SK-N-SH (cell line): ENCODE results near the gene RASGRF1. TPM values are rescaled to one million over a fixed set of nuclear protein-coding genes. Genes with fewer than 3 reads are reported as not detected.

ENCODE experiments used
- CTCF ChIA-PET: fragments of 300-600, 350-600 bp; formaldehyde crosslinking; extraction: SDS; loops from one replicate; lab custom pipeline; 2021; lab: Yijun Ruan, JAX
- POLR2A ChIA-PET: fragments of 350-600 bp; sonication (Branson Sonifier 250); formaldehyde crosslinking; extraction: SDS; loops from one replicate; lab custom pipeline; 2020; ENCODE audit warnings: antibody characterized with exemption, inconsistent platforms; lab: Yijun Ruan, JAX
- DNase-seq: peaks from one replicate; pipeline ENCODE4 v3.0.0; 2012
- H2AFZ ChIP-seq: fragments of 200-600 bp; sonication (generic); 2 replicates; pipeline ENCODE4 v1.8.1; 2016; ENCODE audit warnings: antibody characterized with exemption, mild to moderate bottlenecking, low read depth
- H3F3A ChIP-seq: fragments of 200-600 bp; sonication (generic); replicated peaks from 2 replicates; pipeline ENCODE3; 2016; ENCODE audit warnings: antibody characterized with exemption, mild to moderate bottlenecking; ENCODE audit not compliant: insufficient read depth
- H3K27ac ChIP-seq, 2 experiments: fragments of 200-500 bp in 1 of 2; fragments of 200-600 bp in 1 of 2; sonication (Bioruptor generic) in 1 of 2; sonication (generic), shearing (Covaris generic) in 1 of 2; 2 replicates each; pipeline versions ENCODE4 v1.5.1 to v1.6.1; 2014 to 2016; ENCODE audit warnings: low read depth in 2 of 2, inconsistent platforms in 1 of 2, low read length in 1 of 2, mild to moderate bottlenecking in 1 of 2, mixed read lengths in 1 of 2
- H3K27me3 ChIP-seq: fragments of 200-600 bp; sonication (generic), shearing (Covaris generic); 2 replicates; pipeline ENCODE4 v1.6.1; 2016; ENCODE audit warnings: mixed run types; ENCODE audit not compliant: insufficient read depth
- H3K36me3 ChIP-seq, 2 experiments: fragments of 200-500 bp in 1 of 2; fragments of 200-600 bp in 1 of 2; sonication (Bioruptor generic) in 1 of 2; sonication (generic) in 1 of 2; replicated peaks in 1 of 2; 2 replicates each; pipeline versions ENCODE3 to v1.5.1; 2014 to 2016; ENCODE audit warnings: low read length in 1 of 2, mild to moderate bottlenecking in 1 of 2; ENCODE audit not compliant: insufficient read depth in 2 of 2, control insufficient read depth in 1 of 2
- H3K4me1 ChIP-seq, 2 experiments: fragments of 200-500 bp in 1 of 2; fragments of 200-600 bp in 1 of 2; sonication (Bioruptor generic) in 1 of 2; sonication (generic), shearing (Covaris generic) in 1 of 2; 2 replicates each; pipeline versions ENCODE4 v1.5.1 to v1.6.1; 2014 to 2016; ENCODE audit warnings: low read depth in 1 of 2, low read length in 1 of 2, mixed run types in 1 of 2; ENCODE audit not compliant: insufficient read depth in 2 of 2, control insufficient read depth in 1 of 2
- H3K4me2 ChIP-seq: fragments of 200-600 bp; sonication (generic), shearing (Covaris generic); 2 replicates; pipeline ENCODE4 v1.6.1; 2017; ENCODE audit warnings: mixed run types
- H3K4me3 ChIP-seq, 2 experiments: fragments of 200-500 bp in 1 of 2; fragments of 200-600 bp in 1 of 2; sonication (Bioruptor generic) in 1 of 2; sonication (generic), shearing (Covaris generic) in 1 of 2; 2 replicates each; pipeline versions ENCODE4 v1.5.1 to v1.8.1; 2014 to 2016; ENCODE audit warnings: low read depth in 2 of 2, inconsistent platforms in 1 of 2, low read length in 1 of 2, mild to moderate bottlenecking in 1 of 2, mixed read lengths in 1 of 2, moderate library complexity in 1 of 2
- H3K79me2 ChIP-seq: fragments of 200-600 bp; sonication (generic); 2 replicates; pipeline ENCODE4 v1.8.1; 2017; ENCODE audit warnings: mild to moderate bottlenecking; ENCODE audit not compliant: insufficient read depth
- H3K9ac ChIP-seq: fragments of 200-600 bp; sonication (generic); 2 replicates; pipeline ENCODE4 v1.6.1; 2017; ENCODE audit warnings: mixed run types
- H3K9me2 ChIP-seq: fragments of 200-600 bp; sonication (generic); 2 replicates; pipeline ENCODE4 v1.6.1; 2017; ENCODE audit warnings: mixed run types
- H3K9me3 ChIP-seq: fragments of 200-600 bp; sonication (generic); 2 replicates; pipeline ENCODE4 v1.6.1; 2017; ENCODE audit warnings: mixed run types, mild to moderate bottlenecking, moderate library complexity
- H4K20me1 ChIP-seq: fragments of 200-600 bp; sonication (generic); 2 replicates; pipeline ENCODE4 v1.6.1; 2017; ENCODE audit warnings: mild to moderate bottlenecking, mixed run types; ENCODE audit not compliant: insufficient read depth
- CHD2 ChIP-seq: fragments of 150-350 bp; IDR thresholded peaks from 2 replicates; pipeline ENCODE4 v1.6.1; 2018; ENCODE audit warnings: low read length; ENCODE audit not compliant: partially characterized antibody
- ELF1 ChIP-seq: IDR thresholded peaks from 2 replicates; pipeline ENCODE4 v1.4.0; 2012
- EZH2phosphoT487 ChIP-seq: fragments of 200-600 bp; sonication (generic); IDR thresholded peaks from 2 replicates; pipeline ENCODE4 v1.6.1; 2017; ENCODE audit warnings: low read depth, mixed run types, mild to moderate bottlenecking, antibody characterized with exemption, moderate library complexity, borderline replicate concordance
- FOXM1 ChIP-seq: IDR thresholded peaks from 2 replicates; pipeline ENCODE4 v1.4.0; 2012; ENCODE audit warnings: low read depth, mild to moderate bottlenecking
- JUND ChIP-seq: IDR thresholded peaks from 2 replicates; pipeline ENCODE4 v1.4.0; 2012
- MEF2A ChIP-seq: IDR thresholded peaks from 2 replicates; pipeline ENCODE4 v1.4.0; 2012; ENCODE audit warnings: low read depth, borderline replicate concordance
- MXI1 ChIP-seq: IDR thresholded peaks from 2 replicates; pipeline ENCODE4 v1.6.1; 2012; ENCODE audit warnings: mild to moderate bottlenecking, low read depth, low read length, improper control_type of control experiment
- NFIC ChIP-seq: IDR thresholded peaks from 2 replicates; pipeline ENCODE4 v1.4.0; 2012; ENCODE audit warnings: borderline replicate concordance
- POLR2AphosphoS5 ChIP-seq: IDR thresholded peaks from 2 replicates; pipeline ENCODE4 v1.6.1; 2012; ENCODE audit warnings: low read depth, low read length
- RCOR1 ChIP-seq: fragments of 150-350 bp; IDR thresholded peaks from 2 replicates; pipeline ENCODE4 v1.6.1; 2017; ENCODE audit warnings: antibody characterized with exemption, low read length
- REST ChIP-seq: IDR thresholded peaks from 2 replicates; pipeline ENCODE4 v1.6.1; 2012; ENCODE audit warnings: mild to moderate bottlenecking, low read depth, low read length, moderate library complexity
- SIN3A ChIP-seq: IDR thresholded peaks from 2 replicates; pipeline ENCODE4 v1.6.1; 2012; ENCODE audit warnings: low read depth, mild to moderate bottlenecking, low read length, moderate library complexity, borderline replicate concordance
- TAF1 ChIP-seq: IDR thresholded peaks from 2 replicates; pipeline ENCODE4 v1.6.1; 2012; ENCODE audit warnings: low read depth, mild to moderate bottlenecking, low read length, moderate library complexity, borderline replicate concordance
- TEAD4 ChIP-seq: IDR thresholded peaks from 2 replicates; pipeline ENCODE4 v1.4.0; 2012; ENCODE audit warnings: mild to moderate bottlenecking, borderline replicate concordance; ENCODE audit not compliant: insufficient read depth
- WGBS: methylation state at CpG from one replicate; pipeline ENCODE4 v1.1.6; 2017; ENCODE audit warnings: low lambda C conversion rate; 5-methylcytosine and 5-hydroxymethylcytosine counted together
- polyA plus RNA-seq, 3 experiments: library from polyadenylated mRNA; depleted of rRNA; stranded (reverse); fragments of >200 nt; gene quantifications; 2 replicates each; pipeline ENCODE4 v1.2.3, GENCODE V29; 2012
- TF ChIP-seq, protein P1 (sequence below): IDR thresholded peaks from 2 replicates; pipeline ENCODE4 v1.4.0; 2012; ENCODE audit warnings: low read depth, borderline replicate concordance
- TF ChIP-seq, protein P2 (sequence below): fragments of 150-350 bp; IDR thresholded peaks from 2 replicates; pipeline ENCODE4 v1.6.1; 2016; ENCODE audit warnings: mild to moderate bottlenecking, low read depth, low read length

The RASGRF1 gene
- polyA plus RNA-seq, 1 of the 3 experiments (the other 2 are of a cell fraction), result 0.10 TPM

GRCh38 chr15:79067072-79067833, 23.3 kb downstream of the RASGRF1 start:
- Histone ChIP-seq H3K27ac (no peak overlapping the region), H2AFZ (no peak overlapping the region), H3K27me3 (no peaks in the 10 kb centered on the region)
- TF ChIP-seq POLR2AphosphoS5 (no peak), FOXM1 (no peak), MXI1 (no peak), SIN3A (no peak), ELF1 (no peak), MEF2A (no peak), TEAD4 (no peak), EZH2phosphoT487 (no peak), NFIC (no peak), RCOR1 (no peak), TAF1 (no peak), JUND (no peak), REST (no peak), CHD2 (no peak)
- TF ChIP-seq, protein P1, sequence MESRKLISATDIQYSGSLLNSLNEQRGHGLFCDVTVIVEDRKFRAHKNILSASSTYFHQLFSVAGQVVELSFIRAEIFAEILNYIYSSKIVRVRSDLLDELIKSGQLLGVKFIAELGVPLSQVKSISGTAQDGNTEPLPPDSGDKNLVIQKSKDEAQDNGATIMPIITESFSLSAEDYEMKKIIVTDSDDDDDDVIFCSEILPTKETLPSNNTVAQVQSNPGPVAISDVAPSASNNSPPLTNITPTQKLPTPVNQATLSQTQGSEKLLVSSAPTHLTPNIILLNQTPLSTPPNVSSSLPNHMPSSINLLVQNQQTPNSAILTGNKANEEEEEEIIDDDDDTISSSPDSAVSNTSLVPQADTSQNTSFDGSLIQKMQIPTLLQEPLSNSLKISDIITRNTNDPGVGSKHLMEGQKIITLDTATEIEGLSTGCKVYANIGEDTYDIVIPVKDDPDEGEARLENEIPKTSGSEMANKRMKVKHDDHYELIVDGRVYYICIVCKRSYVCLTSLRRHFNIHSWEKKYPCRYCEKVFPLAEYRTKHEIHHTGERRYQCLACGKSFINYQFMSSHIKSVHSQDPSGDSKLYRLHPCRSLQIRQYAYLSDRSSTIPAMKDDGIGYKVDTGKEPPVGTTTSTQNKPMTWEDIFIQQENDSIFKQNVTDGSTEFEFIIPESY, result no peak
- TF ChIP-seq, protein P2, sequence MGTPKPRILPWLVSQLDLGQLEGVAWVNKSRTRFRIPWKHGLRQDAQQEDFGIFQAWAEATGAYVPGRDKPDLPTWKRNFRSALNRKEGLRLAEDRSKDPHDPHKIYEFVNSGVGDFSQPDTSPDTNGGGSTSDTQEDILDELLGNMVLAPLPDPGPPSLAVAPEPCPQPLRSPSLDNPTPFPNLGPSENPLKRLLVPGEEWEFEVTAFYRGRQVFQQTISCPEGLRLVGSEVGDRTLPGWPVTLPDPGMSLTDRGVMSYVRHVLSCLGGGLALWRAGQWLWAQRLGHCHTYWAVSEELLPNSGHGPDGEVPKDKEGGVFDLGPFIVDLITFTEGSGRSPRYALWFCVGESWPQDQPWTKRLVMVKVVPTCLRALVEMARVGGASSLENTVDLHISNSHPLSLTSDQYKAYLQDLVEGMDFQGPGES, result no peak
- TF ChIP-seq, all 33 proteins: peak for 0
- no peak overlapping the region for H3K4me3 ChIP-seq
- no peak for DNase-seq
- no peak overlapping the region for H3K4me2 ChIP-seq
- H3F3A ChIP-seq, result no peaks in the 10 kb centered on the region
- WGBS, result 11% methylated on average over 6 of the region's 8 CpGs
- H4K20me1 ChIP-seq, result no peaks in the 10 kb centered on the region
- no peaks in the 10 kb centered on the region for H3K36me3 ChIP-seq
- H3K9me2 ChIP-seq, result no peaks in the 10 kb centered on the region
- no peaks in the 10 kb centered on the region for H3K4me1 ChIP-seq
- H3K9me3 ChIP-seq, result no peaks in the 10 kb centered on the region
- ChIA-PET POLR2A (no interaction called here), CTCF (interaction anchor here (1.2 to 2.6 kb wide), 2 partner anchors 32 to 38 kb away, joined by 3 to 9 read pairs; no protein-coding TSS in a partner anchor)
- no peaks in the 10 kb centered on the region for H3K79me2 ChIP-seq
- no peak overlapping the region for H3K9ac ChIP-seq
